Measurements from ENCODE around the gene LNX2. TPM values are rescaled to one million over a fixed set of nuclear protein-coding genes. Genes with fewer than 3 reads are reported as not detected.
A peak's percentile ranks its signal among the peaks of the same experiment; 100 is the strongest.

LNX2 gene
- total RNA-seq, 2 experiments from 2014 or later = 6.8 to 9.7 TPM

GRCh38 chr13:27595055-27595811 lies 25.1 kb downstream of the LNX2 start:
- H3K27ac ChIP-seq (ENCODE audit: low read depth, low read length, poor library complexity, severe bottlenecking) = no peak overlapping the region
- TF ChIP-seq EZH2phosphoT487 (IDR thresholded peaks at IDR 0.05; ENCODE audit: borderline replicate concordance, low read depth, low read length) = no peak
- no peak for TF ChIP-seq CTCF (conservative IDR thresholded peaks at IDR 0.05; ENCODE audit: low read length)
- no peaks in the 10 kb centered on the region for H3K79me2 ChIP-seq (ENCODE audit: insufficient read depth, low read depth, low read length)
- no peak overlapping the region for H2AFZ ChIP-seq (ENCODE audit: low read length)
- no peak for DNase-seq (ENCODE audit: low spot score)
- CTCF ChIA-PET (ENCODE audit: unreplicated experiment) = no interaction called here
- H3K4me2 ChIP-seq (ENCODE audit: low read length) = 0 out of 2 replicates have a peak overlapping the region, but pooled peaks have one; percentile 2
- intact Hi-C loops (cut with micrococcal nuclease; ENCODE audit: unreplicated experiment) = no loop called here
- POLR2A ChIA-PET = no interaction called here
- H4K20me1 ChIP-seq (ENCODE audit: insufficient read depth, low read length) = peaks cover 7% of the 10 kb centered on the region; the same call in 1 of the 2 replicates
- no peaks in the 10 kb centered on the region for H3K36me3 ChIP-seq (ENCODE audit: insufficient read depth, low read length)
- no peaks in the 10 kb centered on the region for H3K9me2 ChIP-seq (ENCODE audit: insufficient read depth, low read length)
- H3K4me3 ChIP-seq (ENCODE audit: low read depth, low read length, poor library complexity, severe bottlenecking) = no peak overlapping the region
- no TSS peak for BruUV-seq (replicated peaks)
- peaks cover 16% of the 10 kb centered on the region for H3K4me1 ChIP-seq (ENCODE audit: insufficient read depth, low read length, poor library complexity, severe bottlenecking)
- H3K9me3 ChIP-seq (ENCODE audit: low read length) = no peaks in the 10 kb centered on the region

GRCh38 chr13:27593267-27593666 lies 27.1 kb downstream of the LNX2 start:
- TF ChIP-seq CTCF (conservative IDR thresholded peaks at IDR 0.05; ENCODE audit: low read length) = no peak
- no peak for TF ChIP-seq EZH2phosphoT487 (IDR thresholded peaks at IDR 0.05; ENCODE audit: borderline replicate concordance, low read depth, low read length)
- Histone ChIP-seq H3K79me2 (ENCODE audit: insufficient read depth, low read depth, low read length) (no peaks in the 10 kb centered on the region), H3K4me1 (ENCODE audit: insufficient read depth, low read length, poor library complexity, severe bottlenecking) (peaks cover 16% of the 10 kb centered on the region), H3K9me2 (ENCODE audit: insufficient read depth, low read length) (no peaks in the 10 kb centered on the region), H2AFZ (ENCODE audit: low read length) (no peak overlapping the region), H3K9me3 (ENCODE audit: low read length) (0 out of 2 replicates have a peak, but pooled peaks cover 1% of the 10 kb centered on the region), H4K20me1 (ENCODE audit: insufficient read depth, low read length) (peaks cover 7% of the 10 kb centered on the region; the same call in 1 of the 2 replicates), H3K4me2 (ENCODE audit: low read length) (no peak overlapping the region), H3K36me3 (ENCODE audit: insufficient read depth, low read length) (no peaks in the 10 kb centered on the region), H3K27ac (ENCODE audit: low read depth, low read length, poor library complexity, severe bottlenecking) (no peak overlapping the region), H3K4me3 (ENCODE audit: low read depth, low read length, poor library complexity, severe bottlenecking) (no peak overlapping the region)
- ChIA-PET POLR2A (interaction anchor here (0.7 kb wide), 1 partner anchor 45 kb away, joined by 4 read pairs; no protein-coding TSS in a partner anchor), CTCF (ENCODE audit: unreplicated experiment) (no interaction called here)
- no peak for DNase-seq (ENCODE audit: low spot score)
- no TSS peak for BruUV-seq (replicated peaks)
- intact Hi-C loops (cut with micrococcal nuclease; ENCODE audit: unreplicated experiment) = no loop called here

- BruUV-seq (replicated peaks) = no TSS peak
- H3K4me1 ChIP-seq (ENCODE audit: insufficient read depth, low read length, poor library complexity, severe bottlenecking) = peaks cover 16% of the 10 kb centered on the region
- no peak overlapping the region for H3K4me2 ChIP-seq (ENCODE audit: low read length)
- no peak overlapping the region for H3K4me3 ChIP-seq (ENCODE audit: low read depth, low read length, poor library complexity, severe bottlenecking)
- H3K79me2 ChIP-seq (ENCODE audit: insufficient read depth, low read depth, low read length) = no peaks in the 10 kb centered on the region
- 0 out of 2 replicates have a peak, but pooled peaks cover 5% of the 10 kb centered on the region for H3K9me3 ChIP-seq (ENCODE audit: low read length)
- intact Hi-C loops (cut with micrococcal nuclease; ENCODE audit: unreplicated experiment) = no loop called here
- no peaks in the 10 kb centered on the region for H3K9me2 ChIP-seq (ENCODE audit: insufficient read depth, low read length)
- peaks cover 7% of the 10 kb centered on the region; the same call in 1 of the 2 replicates for H4K20me1 ChIP-seq (ENCODE audit: insufficient read depth, low read length)
- no peak for DNase-seq (ENCODE audit: low spot score)
- TF ChIP-seq CTCF (conservative IDR thresholded peaks at IDR 0.05; ENCODE audit: low read length) (no peak), EZH2phosphoT487 (IDR thresholded peaks at IDR 0.05; ENCODE audit: borderline replicate concordance, low read depth, low read length) (no peak)
- ChIA-PET POLR2A (no interaction called here), CTCF (ENCODE audit: unreplicated experiment) (no interaction called here)
- H3K36me3 ChIP-seq (ENCODE audit: insufficient read depth, low read length) = no peaks in the 10 kb centered on the region
- no peak overlapping the region for H2AFZ ChIP-seq (ENCODE audit: low read length)
- no peak overlapping the region for H3K27ac ChIP-seq (ENCODE audit: low read depth, low read length, poor library complexity, severe bottlenecking)
These were observed 27.5 kb downstream of the LNX2 start for GRCh38 chr13:27592865-27593264.

Data from OCI-LY7 (cell line).